Endothelial cell of umbilical vein (primary cell): Measurements from ENCODE around the gene ACOT7. TPM values are rescaled to one million over a fixed set of nuclear protein-coding genes. Genes with fewer than 3 reads are reported as not detected.
A peak's percentile ranks its signal among the peaks of the same experiment; 100 is the strongest.

ENCODE experiments used
- BruUV-seq: library from RNA; stranded (reverse); fragments of 400-500 nt; replicated peaks from 2 replicates; lab custom pipeline; 2021; lab: Mats Ljungman, UMichigan
- CTCF ChIA-PET: fragments of 300-600, 350-600 bp; sonication (Branson Sonifier 250); formaldehyde crosslinking; loops from one replicate; lab custom pipeline; 2021; ENCODE audit warnings: antibody characterized with exemption, inconsistent platforms; lab: Charles Lee
- POLR2A ChIA-PET: fragments of 300-600, 350-600 bp; sonication (Branson Sonifier 250); formaldehyde crosslinking; loops from one replicate; lab custom pipeline; 2021; ENCODE audit warnings: antibody characterized with exemption, inconsistent platforms; lab: Charles Lee
- DNase-seq: peaks from one replicate; pipeline ENCODE4 v3.0.0-alpha.2; 2011; ENCODE audit warnings: low read depth, low spot score
- FAIRE-seq: peaks from 2 replicates; lab custom pipeline; 2011; peaks lifted over from hg19 to GRCh38; lab: Jason Lieb, UNC
- H2AFZ ChIP-seq: 2 replicates; pipeline ENCODE4 v1.6.0; 2012; ENCODE audit warnings: low read depth, low read length, control low read depth, inconsistent platforms
- H3K27ac ChIP-seq: 2 replicates; pipeline ENCODE4 v1.5.1; 2011; ENCODE audit warnings: low read depth, mild to moderate bottlenecking, control low read depth, low read length, moderate library complexity; ENCODE audit not compliant: insufficient read depth
- H3K27me3 ChIP-seq, 2 experiments: 2 replicates each; pipeline versions ENCODE4 v1.6.0 to v1.6.1; 2011; ENCODE audit warnings: low read length in 2 of 2, mixed read lengths in 1 of 2; ENCODE audit not compliant: control insufficient read depth in 2 of 2, insufficient read depth in 2 of 2
- H3K36me3 ChIP-seq, 2 experiments: 2 replicates in 1 of 2; 3 replicates in 1 of 2; pipeline ENCODE4 v1.5.1; 2011; ENCODE audit warnings: low read length in 2 of 2, mild to moderate bottlenecking in 1 of 2, moderate library complexity in 1 of 2; ENCODE audit not compliant: control insufficient read depth in 2 of 2, insufficient read depth in 2 of 2; ENCODE audit errors: extremely low read depth in 1 of 2
- H3K4me1 ChIP-seq: 3 replicates; pipeline ENCODE4 v1.5.1; 2011; ENCODE audit warnings: mild to moderate bottlenecking, low read length; ENCODE audit not compliant: control insufficient read depth, insufficient read depth; ENCODE audit errors: extremely low read depth
- H3K4me2 ChIP-seq: 2 replicates; pipeline ENCODE4 v1.6.1; 2011; ENCODE audit warnings: low read length, control low read depth, mixed read lengths; ENCODE audit not compliant: insufficient read depth
- H3K4me3 ChIP-seq, 3 experiments: fragments of 200-600 bp in 1 of 3; sonication (generic), shearing (Covaris generic) in 1 of 3; replicated peaks in 1 of 3; 2 replicates each; pipeline ENCODE4 v1.5.1; 2011 to 2016; ENCODE audit warnings: control low read depth in 3 of 3, low read length in 3 of 3, mild to moderate bottlenecking in 2 of 3, inconsistent platforms in 1 of 3, low read depth in 1 of 3, moderate library complexity in 1 of 3; ENCODE audit not compliant: insufficient read depth in 1 of 3
- H3K79me2 ChIP-seq: 2 replicates; pipeline ENCODE4 v1.6.0; 2012; ENCODE audit warnings: low read length, inconsistent platforms; ENCODE audit not compliant: control insufficient read depth, insufficient read depth
- H3K9ac ChIP-seq: replicated peaks from 2 replicates; pipeline ENCODE3; 2011; ENCODE audit warnings: low read length, control low read depth; ENCODE audit not compliant: insufficient read depth; ENCODE audit errors: extremely low read depth
- H3K9me1 ChIP-seq: replicated peaks from 3 replicates; pipeline ENCODE4 v1.6.0; 2011; ENCODE audit warnings: mild to moderate bottlenecking, low read length; ENCODE audit not compliant: control insufficient read depth, insufficient read depth; ENCODE audit errors: extremely low read depth
- H3K9me3 ChIP-seq: replicated peaks from 2 replicates; pipeline ENCODE4 v1.5.1; 2012; ENCODE audit warnings: low read length, inconsistent platforms; ENCODE audit not compliant: control insufficient read depth, insufficient read depth
- H4K20me1 ChIP-seq: replicated peaks from 2 replicates; pipeline ENCODE3; 2011; ENCODE audit warnings: mild to moderate bottlenecking, low read length; ENCODE audit not compliant: control insufficient read depth, insufficient read depth; ENCODE audit errors: extremely low read depth
- CTCF ChIP-seq, 2 donors: IDR thresholded peaks; 1 replicate in 1 of 2; 2 replicates in 1 of 2; pipeline ENCODE4 v1.5.1; 2011; ENCODE audit warnings: low read length in 2 of 2, mild to moderate bottlenecking in 2 of 2, moderate library complexity in 2 of 2, control low read depth in 1 of 2, inconsistent platforms in 1 of 2, low read depth in 1 of 2; ENCODE audit not compliant: insufficient read depth in 1 of 2; ENCODE audit errors: extremely low read depth in 1 of 2
- EZH2 ChIP-seq: IDR thresholded peaks from 2 replicates; pipeline ENCODE4 v1.6.1; 2012; ENCODE audit warnings: borderline replicate concordance, low read depth, mild to moderate bottlenecking, moderate library complexity, low read length, inconsistent platforms; ENCODE audit not compliant: severe bottlenecking
- FOS ChIP-seq: IDR thresholded peaks from 2 replicates; pipeline ENCODE4 v1.6.1; 2011; ENCODE audit warnings: mild to moderate bottlenecking, low read length, moderate library complexity, borderline replicate concordance; ENCODE audit not compliant: insufficient read depth
- GATA2 ChIP-seq: IDR thresholded peaks from 2 replicates; pipeline ENCODE4 v1.7.0; 2011; ENCODE audit warnings: low read depth, mild to moderate bottlenecking, moderate library complexity, mixed read lengths, low read length; ENCODE audit not compliant: insufficient read length, insufficient read depth
- JUN ChIP-seq: IDR thresholded peaks from 2 replicates; pipeline ENCODE4 v1.6.1; 2011; ENCODE audit warnings: borderline replicate concordance, low read depth; ENCODE audit not compliant: insufficient read length, insufficient read depth
- MAX ChIP-seq: IDR thresholded peaks from 2 replicates; pipeline ENCODE4 v1.6.1; 2011; ENCODE audit not compliant: insufficient read depth, insufficient read length
- MYC ChIP-seq: IDR thresholded peaks from one replicate; pipeline ENCODE4 v1.6.1; 2011; ENCODE audit warnings: mild to moderate bottlenecking, low read depth, low read length
- POLR2A ChIP-seq: IDR thresholded peaks from 2 replicates; pipeline ENCODE4 v1.6.1; 2012; ENCODE audit warnings: low read depth, mild to moderate bottlenecking, control low read depth, low read length
- POLR2AphosphoS5 ChIP-seq: IDR thresholded peaks from 2 replicates; pipeline ENCODE4 v1.6.1; 2012; ENCODE audit warnings: low read depth, mild to moderate bottlenecking, control low read depth, low read length, moderate library complexity; ENCODE audit not compliant: insufficient read depth
- dilution Hi-C: fragments of 300-500 bp; cut with MboI; formaldehyde crosslinking; loops from one replicate; pipeline ENCODE4 v1.15.0; 2019; ENCODE audit warnings: low sequenced_read_pairs; ENCODE audit not compliant: extremely low pct_ligation_motif_present
- intact Hi-C: fragments of 100-400 bp; cut with micrococcal nuclease; formaldehyde crosslinking; loops from one replicate; pipeline ENCODE4 v1.10.0; 2022
- polyA plus RNA-seq, 4 experiments: library from polyadenylated mRNA; depleted of rRNA in 3 of 4; stranded (reverse) in 3 of 4; unstranded in 1 of 4; fragments of >200 nt; gene quantifications; 2 replicates each; pipeline versions ENCODE4 v1.2.1 to v1.2.3, GENCODE V29; 2011 to 2012; ENCODE audit warnings: missing spikeins in 1 of 4
- total RNA-seq: library from RNA; stranded (reverse); gene quantifications from 2 replicates; pipeline ENCODE4 v1.2.3, GENCODE V29; 2021

ACOT7 gene
- total and polyA plus RNA-seq, 2 donors (not counting 3 experiments of a cell fraction or from before 2014, with no cell fraction given), result 69.4 to 105 TPM

- H3K9me3 ChIP-seq, result no peaks in the 10 kb centered on the region
- H3K4me1 ChIP-seq, result peaks cover 11% of the 10 kb centered on the region
- CTCF ChIA-PET, result interaction anchor here (0.6 to 3.7 kb wide), 25 partner anchors 10 to 869 kb away, joined by 3 to 68 read pairs (median 5); partner anchors contain the start of genes ACOT7, ESPN and RNF207
- no peak for TF ChIP-seq EZH2
- TF ChIP-seq CTCF (IDR thresholded peaks at IDR 0.05; ENCODE audit: extremely low read depth in 1 of 2, insufficient read depth in 1 of 2, low read depth in 1 of 2, low read length in 2 of 2), result no peak
- no peak for TF ChIP-seq JUN
- TF ChIP-seq MYC, result peak; percentile 37
- no peak for TF ChIP-seq MAX
- no peak for TF ChIP-seq GATA2
- TF ChIP-seq FOS, result no peak
- no peak for TF ChIP-seq POLR2A
- peak; percentile 34 for TF ChIP-seq POLR2AphosphoS5
- H2AFZ ChIP-seq, result peak overlapping the region; percentile 11
- dilution Hi-C loops, result no loop called here
- H4K20me1 ChIP-seq, result no peaks in the 10 kb centered on the region
- peak overlapping the region; percentile 80 for H3K27ac ChIP-seq
- POLR2A ChIA-PET, result no interaction called here
- FAIRE-seq (peak; percentile 96), DNase-seq (peak; percentile 75)
- no peaks in the 10 kb centered on the region for H3K9me1 ChIP-seq
- no peaks in the 10 kb centered on the region for H3K36me3 ChIP-seq
- BruUV-seq, result no TSS peak
- H3K4me3 ChIP-seq, result no peak overlapping the region
- H3K4me2 ChIP-seq, result peak overlapping the region; percentile 1
- intact Hi-C loops, result loop anchor here (1.0 to 10.0 kb wide), 6 partner anchors 11 to 234 kb away; partner anchors contain the start of gene ACOT7
- H3K79me2 ChIP-seq, result no peaks in the 10 kb centered on the region
- H3K9ac ChIP-seq, result peak overlapping the region; percentile 44
- no peaks in the 10 kb centered on the region for H3K27me3 ChIP-seq
Observed at GRCh38 chr1:6348511-6349191, 44.9 kb downstream of the ACOT7 start.
